NCI-H2196 (cell line): ENCODE results near the gene FFAR3.

Experiments used
- DNase-seq: peaks from one replicate; lab custom pipeline; 2025; ENCODE audit not compliant: unreplicated experiment; lab: John Stamatoyannopoulos, UW

The FFAR3 gene

DNA sequence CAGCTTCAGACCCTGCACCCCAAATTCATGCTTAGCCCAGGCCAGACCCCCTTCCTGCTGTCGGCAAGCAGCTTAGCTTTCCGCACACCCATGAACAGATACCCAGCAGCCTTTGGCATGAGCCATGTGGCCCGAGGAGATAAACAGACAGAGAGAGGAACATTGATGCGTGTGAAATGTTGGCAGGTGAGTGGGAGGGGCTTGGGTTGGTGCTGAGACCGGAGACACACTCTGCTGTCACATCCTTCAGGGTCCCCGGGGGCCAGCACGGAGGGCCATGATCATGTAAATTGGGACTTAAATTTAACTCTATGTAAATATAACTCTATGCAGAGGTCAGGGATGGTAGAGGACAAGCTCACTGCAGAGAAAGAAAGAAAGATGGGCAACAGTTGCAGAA, 27.8 kb upstream of the FFAR3 start:
- DNase-seq = no peak

DNA sequence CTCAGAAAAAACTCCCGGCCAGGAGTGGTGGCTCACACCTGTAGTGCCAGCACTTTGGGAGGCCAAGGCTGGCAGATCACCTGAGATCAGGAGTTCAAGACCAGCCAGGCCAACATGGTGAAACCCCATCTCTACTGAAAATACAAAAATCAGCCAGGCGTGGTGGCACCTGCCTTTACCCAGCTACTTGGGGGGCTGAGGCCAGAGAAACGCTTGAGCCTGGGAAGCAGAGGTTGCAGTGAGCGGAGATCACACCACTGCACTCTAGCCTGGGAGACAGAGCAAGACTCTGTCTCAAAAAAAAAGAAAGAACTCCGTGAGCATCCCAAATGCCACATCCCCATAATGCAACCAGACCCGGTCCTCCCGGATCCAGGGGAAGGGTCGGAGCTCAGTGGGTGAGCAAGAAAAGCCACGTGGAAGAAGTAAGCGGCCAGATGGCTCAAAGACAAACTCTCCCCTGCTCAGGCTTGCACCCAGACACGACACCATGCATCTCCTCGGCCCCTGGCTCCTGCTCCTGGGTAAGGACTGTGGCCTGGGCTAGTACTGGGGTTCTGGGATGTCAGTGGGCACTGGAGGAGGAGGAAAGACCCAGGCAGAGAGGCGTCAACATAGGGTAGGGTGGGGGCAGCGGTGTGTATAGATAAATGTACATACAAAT, 26.6 kb upstream of the FFAR3 start:
- DNase-seq = no peak

- no peak for DNase-seq
Observed at GRCh38 chr19:35332817-35333216, 25.4 kb upstream of the FFAR3 start.

- DNase-seq = no peak
Observed at GRCh38 chr19:35334144-35334753, 24.0 kb upstream of the FFAR3 start.

- DNase-seq = no peak
Observed at GRCh38 chr19:35336166-35336955, 21.9 kb upstream of the FFAR3 start.

GRCh38 chr19:35337097-35337983, 20.9 kb upstream of the FFAR3 start:
- DNase-seq = no peak

GRCh38 chr19:35337984-35338296, 20.3 kb upstream of the FFAR3 start:
- DNase-seq = no peak

DNA sequence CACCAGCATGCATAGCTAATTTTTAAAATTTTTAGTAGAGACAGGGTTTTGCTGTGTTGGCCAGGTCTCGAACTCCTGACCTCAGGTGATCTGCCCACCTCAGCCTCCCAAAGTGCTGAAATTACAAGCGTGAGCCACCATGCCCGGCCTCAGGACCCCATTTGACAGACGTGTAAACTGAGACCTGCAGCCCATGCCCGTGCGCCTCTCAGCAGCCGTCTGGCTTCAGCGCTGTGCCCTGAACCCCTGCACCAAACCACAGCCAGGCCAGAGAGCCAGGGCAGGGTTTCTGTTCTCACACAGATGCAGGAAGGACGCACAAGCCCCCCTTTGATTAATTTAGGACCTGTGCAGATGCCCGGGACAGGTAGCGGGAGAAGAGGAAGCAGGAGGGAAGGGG, 17.8 kb upstream of the FFAR3 start:
- no peak for DNase-seq

DNA sequence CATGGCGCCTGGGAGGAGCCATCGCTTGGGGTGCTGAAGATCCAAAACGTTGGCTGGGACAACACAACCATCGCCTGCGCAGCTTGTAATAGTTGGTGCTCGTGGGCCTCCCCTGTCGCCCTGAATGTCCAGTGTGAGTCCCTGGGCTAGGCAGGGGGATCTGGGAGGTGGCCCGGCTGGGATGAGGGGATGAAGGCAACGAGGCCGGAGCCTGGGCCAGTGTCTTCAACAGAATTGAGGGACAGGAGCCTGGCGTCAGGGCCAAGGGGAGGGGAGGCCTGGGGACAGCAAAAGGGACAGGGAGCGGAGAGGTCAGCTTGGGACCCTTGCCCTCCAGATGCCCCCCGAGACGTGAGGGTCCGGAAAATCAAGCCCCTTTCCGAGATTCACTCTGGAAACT, 17.3 kb upstream of the FFAR3 start:
- no peak for DNase-seq

DNA sequence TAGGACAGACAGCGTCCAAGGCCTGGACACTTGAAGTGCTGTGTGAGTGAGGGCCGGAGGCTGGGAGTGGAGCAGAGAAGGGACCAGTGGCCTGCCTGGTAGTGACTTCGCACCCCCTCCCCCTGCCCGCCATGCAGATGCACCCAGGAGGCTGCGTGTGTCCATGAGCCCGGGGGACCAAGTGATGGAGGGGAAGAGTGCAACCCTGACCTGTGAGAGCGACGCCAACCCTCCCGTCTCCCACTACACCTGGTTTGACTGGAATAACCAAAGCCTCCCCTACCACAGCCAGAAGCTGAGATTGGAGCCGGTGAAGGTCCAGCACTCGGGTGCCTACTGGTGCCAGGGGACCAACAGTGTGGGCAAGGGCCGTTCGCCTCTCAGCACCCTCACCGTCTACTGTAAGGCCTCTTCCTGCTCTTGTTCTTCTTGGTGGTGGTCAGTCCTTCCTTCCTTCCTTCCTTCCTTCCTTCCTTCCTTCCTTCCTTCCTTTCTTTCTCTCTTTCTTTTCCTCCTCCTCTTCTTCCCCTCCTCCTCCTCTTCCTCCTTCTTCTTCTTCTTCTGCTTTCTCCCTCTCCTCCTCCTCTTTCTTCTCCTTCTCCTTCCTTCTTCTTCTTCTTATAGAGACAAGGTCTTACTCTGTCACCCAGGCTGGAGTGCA, 16.6 kb upstream of the FFAR3 start:
- no peak for DNase-seq

- DNase-seq = no peak
Observed at GRCh38 chr19:35342430-35342829, 15.8 kb upstream of the FFAR3 start.

DNA sequence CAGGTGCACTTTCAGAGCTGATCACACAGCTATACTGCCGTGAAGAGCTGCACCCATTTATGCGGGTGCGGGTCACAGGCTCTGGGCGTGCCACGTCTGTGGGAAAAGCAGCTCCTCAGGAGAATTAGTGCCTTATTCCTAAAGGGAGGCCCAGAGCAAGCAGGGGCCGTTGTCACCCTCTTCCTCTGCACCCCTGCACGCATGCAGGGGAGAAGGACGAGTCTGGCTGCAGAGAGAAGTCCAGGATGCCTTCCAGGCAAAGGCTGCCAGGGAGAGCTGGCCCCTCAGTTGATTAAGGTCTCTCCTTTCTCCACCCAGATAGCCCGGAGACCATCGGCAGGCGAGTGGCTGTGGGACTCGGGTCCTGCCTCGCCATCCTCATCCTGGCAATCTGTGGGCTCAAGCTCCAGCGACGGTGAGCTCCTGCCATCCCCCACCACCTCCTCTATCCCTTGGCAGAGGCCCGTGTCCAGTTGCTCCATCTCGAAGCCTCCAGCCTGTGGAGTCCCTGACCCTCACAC, 13.7 kb upstream of the FFAR3 start:
- DNase-seq = no peak

DNA sequence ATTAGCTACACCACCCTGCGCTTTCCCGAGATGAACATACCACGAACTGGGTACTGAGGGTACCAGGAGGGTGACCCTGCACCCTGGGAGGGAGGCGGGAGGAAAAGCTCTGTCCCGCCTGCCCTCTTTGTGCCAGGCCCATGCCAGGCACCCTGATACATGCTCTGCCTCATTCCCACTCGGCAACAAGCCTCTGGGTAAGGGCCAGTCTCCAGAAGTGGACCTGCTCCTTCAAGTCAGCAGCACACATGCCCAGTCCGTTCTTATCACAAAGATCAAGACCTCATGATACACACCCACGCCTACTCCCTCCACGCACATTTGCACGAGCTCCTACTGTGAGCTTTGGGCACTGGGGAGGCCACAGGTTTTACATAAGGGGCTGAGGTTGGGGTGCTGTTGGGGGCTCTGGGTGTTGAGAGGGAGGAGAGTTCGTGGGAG, 12.6 kb upstream of the FFAR3 start:
- no peak for DNase-seq

DNA sequence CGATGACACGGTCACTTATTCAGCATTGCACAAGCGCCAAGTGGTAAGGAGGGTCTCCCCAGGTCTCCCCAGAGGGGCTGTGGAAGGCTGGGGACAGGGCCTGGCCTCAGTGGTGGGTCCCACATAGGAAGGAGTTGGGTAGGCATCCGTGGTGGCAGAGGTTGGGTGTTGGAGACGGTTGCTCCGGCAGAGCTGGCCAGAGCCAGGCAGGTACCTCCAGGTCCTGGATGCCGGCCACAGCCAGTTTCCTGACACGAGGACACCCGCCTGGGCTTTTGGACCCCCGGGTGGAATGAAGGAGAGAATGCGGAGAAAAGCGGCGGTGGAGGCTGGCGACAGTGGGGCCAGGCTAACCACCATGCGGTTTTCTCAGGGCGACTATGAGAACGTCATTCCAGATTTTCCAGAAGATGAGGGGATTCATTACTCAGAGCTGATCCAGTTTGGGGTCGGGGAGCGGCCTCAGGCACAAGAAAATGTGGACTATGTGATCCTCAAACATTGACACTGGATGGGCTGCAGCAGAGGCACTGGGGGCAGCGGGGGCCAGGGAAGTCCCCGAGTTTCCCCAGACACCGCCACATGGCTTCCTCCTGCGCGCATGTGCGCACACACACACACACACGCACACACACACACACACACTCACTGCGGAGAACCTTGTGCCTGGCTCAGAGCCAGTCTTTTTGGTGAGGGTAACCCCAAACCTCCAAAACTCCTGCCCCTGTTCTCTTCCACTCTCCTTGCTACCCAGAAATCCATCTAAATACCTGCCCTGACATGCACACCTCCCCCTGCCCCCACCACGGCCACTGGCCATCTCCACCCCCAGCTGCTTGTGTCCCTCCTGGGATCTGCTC, 11.8 kb upstream of the FFAR3 start:
- DNase-seq = no peak

GRCh38 chr19:35347171-35347929, 10.9 kb upstream of the FFAR3 start, which contains the start of gene FFAR1:
Gene FFAR1, plus strand, starts transcription at chr19:35347902. Its CDS starts 3,650 bp downstream, at chr19:35351552.
- no peak for DNase-seq

DNA sequence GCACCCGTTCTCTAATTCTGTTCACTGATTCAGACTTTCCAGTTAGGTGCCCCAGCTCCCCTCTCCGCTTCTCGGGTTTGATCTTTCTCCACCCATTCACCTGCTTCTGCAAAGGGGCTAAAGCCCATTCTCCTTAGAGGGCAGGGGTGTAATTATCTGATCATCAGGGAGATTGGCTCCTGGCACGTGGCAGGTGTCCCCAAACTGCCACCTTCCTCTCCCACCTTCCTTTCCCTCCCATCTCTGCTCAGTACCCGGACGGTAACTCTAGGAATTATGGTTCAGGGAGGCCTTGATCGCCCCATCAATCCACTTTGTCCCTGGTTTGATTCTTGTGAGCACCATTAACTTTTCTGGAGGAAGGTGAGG, 10.3 kb upstream of the FFAR3 start:
- DNase-seq = no peak

- no peak for DNase-seq
Observed at GRCh38 chr19:35348911-35349611, 9.2 kb upstream of the FFAR3 start.
